Activated CD8-positive, alpha-beta memory T cell treated with anti-CD3 and anti-CD28 coated beads, Interleukin-2, amount 50 U/mL, for 24 hours (primary cell): ENCODE measurements around the gene PALD1.

Source experiments
- DNase-seq: peaks from one replicate; pipeline ENCODE4 v3.0.0-alpha.2; 2020; ENCODE audit errors: extremely low read depth

PALD1 gene

GRCh38 chr10:70457759-70458305 is 20.7 kb upstream of the PALD1 start:
- DNase-seq = no peak

GRCh38 chr10:70458329-70459060 is 20.1 kb upstream of the PALD1 start:
- DNase-seq = no peak

DNA sequence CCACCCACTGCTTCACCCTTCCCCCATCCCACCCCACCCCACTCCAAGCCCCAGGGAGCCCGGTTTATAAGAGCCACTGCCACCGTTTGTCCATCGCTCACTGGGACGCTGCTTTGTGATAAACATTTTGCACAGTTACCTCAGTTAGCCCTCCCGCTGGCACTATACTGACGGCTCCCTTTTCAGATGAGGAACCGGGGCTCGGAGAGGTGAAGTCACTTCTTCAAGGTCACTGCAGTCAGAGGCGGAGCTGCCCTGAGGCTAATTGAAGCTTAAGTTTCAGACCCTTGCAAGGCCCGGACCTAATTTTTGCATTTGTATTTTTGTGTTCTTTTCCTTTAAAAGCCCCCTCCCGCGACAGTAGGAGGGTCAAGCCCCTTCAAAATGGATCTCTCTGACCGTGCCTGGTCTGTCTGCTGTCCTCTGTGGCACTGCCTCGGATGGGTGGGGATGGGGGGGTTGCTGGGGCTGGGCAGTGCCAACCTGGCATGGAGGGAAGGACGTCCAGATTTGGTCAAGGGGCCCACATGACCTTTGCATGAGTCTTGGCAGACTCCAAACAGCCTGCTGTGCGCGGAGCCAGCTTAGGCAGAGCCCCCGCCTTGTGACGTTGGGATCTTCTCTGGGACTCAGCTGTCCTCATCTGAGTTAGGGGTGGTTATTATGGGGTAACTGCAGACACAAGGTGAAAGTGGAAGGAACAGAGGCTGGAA is 19.4 kb upstream of the PALD1 start:
- DNase-seq = no peak

DNA sequence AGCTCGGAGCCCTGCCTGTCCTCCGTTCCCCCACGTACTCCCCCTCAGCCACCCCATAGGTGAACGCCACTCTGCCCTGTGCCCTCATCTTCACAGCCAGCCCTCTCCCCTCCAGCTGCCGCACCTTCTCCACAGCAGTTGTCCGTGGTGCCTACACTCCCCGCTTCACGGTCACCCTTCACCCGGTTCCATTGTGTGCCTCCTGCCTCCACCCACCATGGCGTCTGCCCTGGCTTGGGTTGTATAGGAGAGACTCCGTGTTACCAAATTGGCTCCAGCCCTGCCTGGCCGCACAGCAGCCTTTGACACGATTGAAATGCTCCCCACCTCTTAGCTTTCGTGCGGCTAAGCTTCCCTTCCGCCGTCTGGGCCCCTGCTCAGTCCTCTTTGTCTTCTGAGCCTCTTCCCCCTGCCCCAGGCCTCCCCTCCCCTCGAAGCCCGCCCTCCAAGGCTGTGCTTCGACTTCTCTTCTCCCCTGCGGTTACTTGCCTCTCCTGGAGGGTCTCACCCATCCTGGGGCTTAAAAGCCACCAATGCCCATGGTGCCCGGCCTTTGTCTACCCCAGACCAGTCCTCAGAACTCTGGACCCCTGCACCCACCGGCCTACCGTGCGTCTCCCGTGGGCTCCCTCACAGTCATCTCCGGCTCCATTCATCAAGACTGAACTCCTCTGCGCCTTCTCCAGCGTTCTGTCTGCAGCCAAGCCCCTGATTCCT is 18.6 kb upstream of the PALD1 start:
- no peak for DNase-seq

GRCh38 chr10:70461397-70462348 is 16.9 kb upstream of the PALD1 start:
- no peak for DNase-seq

GRCh38 chr10:70462349-70462984 is 16.1 kb upstream of the PALD1 start:
- no peak for DNase-seq

- DNase-seq = no peak
These were observed 13.3 kb upstream of the PALD1 start for GRCh38 chr10:70465278-70465677.

DNA sequence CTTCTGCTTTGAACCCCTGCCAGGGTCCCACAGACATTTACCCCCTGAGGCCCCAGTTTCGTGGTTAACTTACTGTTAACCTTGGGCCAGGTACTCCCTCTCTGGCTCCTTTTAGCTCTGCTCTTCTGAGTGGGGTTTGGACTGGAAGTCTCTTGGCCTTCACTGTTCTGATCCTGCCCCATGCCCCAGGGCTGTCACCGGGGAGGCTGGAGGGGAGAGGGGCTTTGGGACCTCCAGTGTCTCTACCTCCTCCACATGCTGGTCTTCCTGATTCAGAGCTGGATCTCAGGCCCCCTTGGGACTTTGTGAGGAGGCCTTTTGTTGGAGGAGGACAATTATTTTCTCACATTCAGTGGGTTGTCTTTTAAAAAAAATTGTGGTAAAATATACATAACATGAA is 12.7 kb upstream of the PALD1 start:
- no peak for DNase-seq

DNA sequence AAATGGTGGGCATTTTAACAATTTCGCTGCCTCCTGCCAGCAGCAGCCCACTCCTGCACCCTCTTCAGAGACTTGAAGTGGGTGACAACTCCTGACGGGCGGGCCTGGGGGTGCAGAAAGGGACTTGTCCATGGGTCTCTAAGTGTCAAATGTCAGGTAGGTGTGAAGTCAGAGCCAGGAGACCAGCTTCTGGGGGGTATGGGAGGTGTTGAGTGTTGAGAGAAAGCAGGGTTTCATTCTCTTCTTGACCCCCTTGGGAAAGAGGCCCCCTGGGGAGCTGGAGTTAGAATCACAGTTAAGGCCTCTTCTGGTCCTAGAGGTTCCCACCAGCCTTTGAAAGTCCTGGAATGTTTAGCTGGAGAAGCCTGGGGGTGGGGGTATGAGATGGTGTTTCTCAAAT is 11.6 kb upstream of the PALD1 start:
- DNase-seq = no peak

GRCh38 chr10:70472799-70473454 is 5.6 kb upstream of the PALD1 start:
- DNase-seq = no peak

GRCh38 chr10:70474780-70475179 is 3.8 kb upstream of the PALD1 start:
- DNase-seq = no peak

GRCh38 chr10:70475661-70476060 is 2.9 kb upstream of the PALD1 start:
- DNase-seq = no peak

DNA sequence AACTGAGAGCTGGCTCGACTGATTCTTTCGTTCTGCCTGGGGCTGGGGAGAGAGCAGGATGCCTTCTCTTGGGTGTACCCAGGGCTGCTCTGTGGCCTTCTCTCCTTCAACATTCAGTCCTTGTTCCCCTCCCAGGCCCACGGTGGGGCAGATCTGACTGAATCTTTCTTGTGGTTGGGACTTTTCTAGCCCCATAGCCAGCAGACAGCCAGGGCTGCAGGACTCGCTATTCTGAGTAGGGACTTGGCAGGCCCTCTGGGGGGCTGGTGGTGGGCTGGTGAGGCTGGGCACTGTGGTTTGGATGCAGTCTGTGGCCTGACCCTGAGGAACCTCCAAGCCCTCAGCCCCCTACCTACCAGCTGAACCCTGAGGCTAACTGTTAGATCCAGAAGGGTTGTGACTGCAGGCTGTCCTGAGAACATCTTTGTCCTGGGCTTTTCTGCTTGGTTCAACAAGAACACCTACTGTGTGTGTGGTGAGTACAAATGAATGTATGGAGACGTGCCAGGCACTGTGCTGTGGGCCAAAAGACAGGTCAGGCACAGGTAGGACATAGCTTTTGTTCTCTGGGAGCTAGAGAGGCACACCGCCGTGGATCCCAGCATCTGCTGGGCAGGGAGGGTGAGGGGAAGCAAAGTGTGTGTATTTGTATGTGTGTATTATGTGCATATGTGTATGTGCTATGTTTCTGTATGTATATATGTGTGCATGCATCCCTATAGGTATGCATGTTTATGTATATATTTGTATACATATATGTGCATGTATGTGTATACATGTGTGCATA is 2.1 kb upstream of the PALD1 start:
- no peak for DNase-seq

DNA sequence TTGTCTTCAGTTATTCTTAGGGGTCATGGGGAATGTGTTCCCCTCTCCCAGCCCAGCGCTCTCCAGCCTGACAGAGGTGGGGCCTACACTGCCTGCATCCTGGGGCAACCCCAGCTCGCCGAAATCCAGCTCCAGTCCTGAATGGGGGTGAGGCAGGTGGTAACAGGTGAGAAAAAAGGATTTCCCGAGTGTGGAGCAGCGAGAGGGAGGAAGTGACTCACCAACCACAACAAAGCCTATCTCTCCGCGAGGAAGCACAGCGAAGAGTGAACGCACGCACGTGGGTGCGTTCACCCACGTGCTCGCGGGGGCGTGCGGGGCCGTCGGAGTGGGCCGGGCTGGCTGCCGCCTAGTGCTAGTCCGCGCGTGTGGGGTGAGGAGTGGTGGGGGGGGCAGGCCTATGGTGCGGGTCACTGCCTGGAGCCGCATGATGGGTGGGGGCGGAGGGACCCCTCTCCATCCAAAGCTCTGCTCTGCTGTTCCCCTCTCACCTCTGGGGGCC is 855 bp upstream of the PALD1 start:
- peak; percentile 44 for DNase-seq

- no peak for DNase-seq
These were observed 606 bp downstream of the PALD1 start for GRCh38 chr10:70479165-70479581.

- no peak for DNase-seq
These were observed 1.2 kb downstream of the PALD1 start for GRCh38 chr10:70479626-70480238.

DNA sequence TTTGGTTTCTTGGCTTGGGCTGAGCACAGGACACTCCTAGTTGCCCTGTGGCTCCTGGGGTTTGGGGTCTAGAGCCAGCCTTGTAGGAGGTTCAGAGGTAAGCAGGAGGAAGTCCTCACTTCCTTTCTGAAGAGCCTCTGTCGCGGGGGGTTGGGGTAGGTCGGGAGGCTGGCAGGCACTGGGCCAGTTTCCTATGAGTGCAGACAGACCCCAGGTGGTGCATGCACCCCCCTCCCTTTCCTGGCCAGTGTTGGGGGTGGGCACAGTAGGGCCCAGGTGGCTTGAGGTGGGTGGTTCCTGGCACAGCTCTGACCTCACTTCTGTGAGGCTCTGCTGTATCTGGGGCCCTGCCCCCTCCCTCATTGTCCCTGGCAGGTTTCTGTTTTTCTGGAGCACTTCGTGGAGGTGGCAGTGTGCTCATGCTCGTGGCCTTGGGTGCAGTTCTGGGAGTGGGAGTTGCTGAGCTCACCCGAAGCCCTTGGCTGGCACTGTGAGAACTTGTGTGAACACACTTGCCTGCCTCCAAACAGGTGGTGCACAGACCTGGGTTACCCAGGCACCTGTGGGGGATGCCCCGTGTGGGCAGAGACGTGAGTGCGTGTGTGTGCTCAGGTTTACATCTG is 1.8 kb downstream of the PALD1 start:
- DNase-seq = no peak

DNA sequence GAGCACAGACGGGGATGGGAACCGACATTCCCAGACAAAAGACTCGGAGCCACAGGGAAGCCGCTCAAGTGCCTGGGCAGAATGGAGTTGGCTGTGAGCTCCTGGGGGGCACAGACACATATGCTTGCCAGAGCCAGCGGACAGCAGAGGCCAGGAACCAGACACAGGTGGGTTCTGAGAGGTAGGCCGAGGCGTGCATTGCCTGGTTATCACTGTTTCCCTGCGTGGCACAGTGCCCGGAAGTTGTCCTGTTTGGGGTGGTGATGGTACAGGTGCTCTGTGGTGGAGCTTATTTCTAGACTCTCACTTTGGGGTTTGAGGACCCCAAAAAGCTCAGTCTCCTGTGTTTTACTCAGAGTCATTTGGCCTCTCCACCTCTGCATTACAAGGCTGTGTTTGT is 2.5 kb downstream of the PALD1 start:
- DNase-seq = no peak
